Forelimb muscle (tissue), 1 donor: ENCODE measurements around the gene ADK. TPM values are rescaled to one million over a fixed set of nuclear protein-coding genes. Genes with fewer than 3 reads are reported as not detected.
"Not testable (repeated sequence)": the region's sequence is repeated elsewhere in the genome, so short reads cannot be mapped to it uniquely, and the experiment has no call there.

Source experiments
- DNase-seq: peaks from one replicate; pipeline ENCODE4 v3.0.0-alpha.2; 2013; ENCODE audit warnings: low read depth
- polyA plus RNA-seq: library from polyadenylated mRNA; unstranded; fragments of 120-200 nt; gene quantifications from one replicate; pipeline ENCODE4 v1.2.1, GENCODE V29; 2013; ENCODE audit not compliant: insufficient read length

ADK gene
- polyA plus RNA-seq, 1 donor, result 31.0 TPM

DNA sequence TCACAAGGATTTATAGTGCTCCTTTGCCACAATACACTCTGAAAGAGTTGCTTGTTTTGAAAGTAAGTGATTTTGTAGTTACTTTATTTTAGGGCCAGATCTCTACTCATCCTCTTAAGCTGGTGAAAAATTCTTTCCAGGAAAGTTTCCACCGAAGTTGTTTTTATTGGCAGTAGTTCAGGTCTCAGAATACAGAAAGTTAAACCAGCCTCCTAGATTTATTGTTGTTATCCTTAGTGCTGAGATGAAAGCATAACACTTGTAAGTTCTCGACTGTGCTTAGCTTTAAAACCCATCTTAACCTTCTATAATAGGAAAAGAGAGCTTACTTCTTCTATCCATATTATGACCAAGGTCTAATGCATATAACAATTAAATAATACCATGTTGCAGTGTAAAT lies 5.9 kb upstream of the ADK start:
- DNase-seq, result no peak

DNA sequence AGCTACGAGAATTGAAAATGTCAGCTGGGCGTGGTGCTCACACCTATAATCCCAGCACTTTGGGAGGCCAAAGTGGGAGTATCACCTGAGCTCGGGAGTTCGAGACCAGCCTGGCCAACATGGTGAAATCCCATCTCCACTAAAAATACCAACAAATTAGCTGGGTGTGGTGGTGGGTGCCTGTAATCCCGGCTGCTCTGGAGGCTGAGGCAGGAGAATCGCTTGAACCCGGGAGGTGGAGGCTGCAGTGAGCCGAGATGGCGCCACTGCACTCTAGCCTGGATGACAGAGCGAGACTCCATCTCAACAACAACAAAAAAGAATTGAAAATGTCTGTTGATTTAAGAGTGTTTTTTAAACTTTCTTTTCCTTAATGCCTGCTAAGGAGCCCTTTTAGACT lies 4.0 kb upstream of the ADK start:
- not testable (repeated sequence) for DNase-seq

DNA sequence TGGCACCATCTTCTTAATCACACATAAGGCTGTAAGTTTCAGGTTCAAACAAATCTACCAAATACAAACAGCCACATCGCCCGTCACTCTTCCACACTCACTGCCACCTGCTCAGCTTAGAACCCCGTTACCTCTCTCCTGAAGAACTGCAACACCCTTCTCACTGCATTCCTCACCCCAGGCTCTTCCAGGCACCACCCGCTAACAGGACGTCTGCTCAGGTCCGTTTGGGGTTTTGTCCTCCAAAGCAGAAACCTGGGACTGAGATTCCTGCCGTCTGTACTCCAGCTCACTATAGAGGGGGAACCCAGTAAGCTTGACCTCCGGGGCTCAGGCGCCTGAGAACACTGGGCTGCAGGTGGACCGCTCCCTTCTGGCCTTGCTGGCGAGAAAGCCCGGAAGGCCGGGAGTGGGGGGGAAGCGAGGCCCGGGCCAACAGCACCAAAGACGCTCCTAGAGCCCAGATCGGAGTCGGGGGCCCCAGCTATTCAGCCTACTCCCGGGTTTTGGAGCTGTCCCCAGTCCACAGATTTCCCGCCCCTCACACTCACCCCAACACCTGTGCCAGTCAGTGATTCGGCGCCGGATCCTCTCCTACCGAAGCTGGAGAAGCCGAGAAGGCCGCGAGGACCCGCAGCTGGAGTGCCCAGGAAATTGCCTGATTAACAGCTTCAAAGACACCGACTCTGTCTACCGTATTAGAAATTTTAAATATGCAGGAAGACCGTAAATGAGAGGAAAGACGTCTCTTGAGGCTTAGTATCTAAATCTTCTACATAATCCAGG lies 624 bp upstream of the ADK start, which contains the start of gene AP3M1:
TSS of gene AP3M1 (minus strand) at position 625 of the 786 bp plus-strand sequence. CDS start 12,449 bp downstream, outside the sequence.
- peak; percentile 94 for DNase-seq

DNA sequence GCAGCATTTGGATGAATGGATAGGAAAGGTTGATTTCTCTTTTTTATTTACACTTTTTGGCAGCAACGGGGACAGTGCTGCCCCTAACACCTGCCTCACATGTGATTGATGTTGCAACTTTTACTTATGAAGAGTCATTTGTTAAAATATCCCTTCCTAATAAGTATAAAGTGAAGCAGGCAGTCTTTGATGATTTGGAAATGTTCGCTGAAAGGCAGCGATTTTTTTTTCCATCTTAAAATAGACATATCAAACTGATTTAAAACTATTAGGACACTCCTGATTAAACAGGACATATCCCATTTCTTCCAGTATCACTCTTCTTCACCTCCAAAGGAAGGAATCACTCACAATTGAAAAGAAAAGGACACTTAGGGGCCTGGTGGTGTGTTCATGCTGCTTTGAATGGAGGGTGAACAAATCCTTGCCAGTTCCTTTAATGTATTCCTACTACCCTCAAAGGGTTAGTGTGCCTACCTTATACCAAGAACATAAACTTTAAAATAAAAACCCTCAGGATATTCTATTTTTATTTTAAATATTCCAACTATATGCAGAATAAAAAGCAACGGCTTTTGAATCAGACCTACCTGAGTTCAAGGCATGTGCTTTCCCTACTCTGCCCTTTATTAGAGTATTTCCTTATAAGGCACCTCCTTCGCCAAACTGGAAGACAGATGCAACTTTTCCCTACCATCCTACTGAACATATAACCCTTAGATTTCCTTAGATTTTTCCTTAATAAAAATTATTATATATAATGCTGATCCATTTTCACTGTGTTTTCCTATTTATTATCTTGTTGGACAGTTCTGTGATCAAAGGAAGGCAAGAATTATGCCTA lies 1.1 kb downstream of the ADK start:
- DNase-seq, result no peak

DNA sequence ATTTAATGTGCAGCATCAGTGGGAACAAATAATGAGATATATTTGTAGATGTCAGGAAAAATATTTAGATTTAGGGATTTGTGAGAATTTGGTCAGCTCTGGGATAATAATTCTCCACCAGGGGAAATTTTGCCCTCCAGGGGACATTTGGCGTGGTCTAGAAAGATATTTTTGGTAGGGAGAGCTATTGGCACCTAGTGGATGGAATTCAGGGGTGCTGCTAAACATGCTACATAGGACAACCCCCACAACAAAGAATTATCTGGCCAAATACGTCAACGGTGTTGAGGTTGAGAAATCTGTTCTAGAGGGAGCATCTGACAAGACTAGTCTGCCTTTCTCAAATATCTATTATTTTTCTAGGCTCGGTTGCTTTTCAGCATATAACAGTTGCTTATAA lies 2.1 kb downstream of the ADK start:
- DNase-seq, result no peak

DNA sequence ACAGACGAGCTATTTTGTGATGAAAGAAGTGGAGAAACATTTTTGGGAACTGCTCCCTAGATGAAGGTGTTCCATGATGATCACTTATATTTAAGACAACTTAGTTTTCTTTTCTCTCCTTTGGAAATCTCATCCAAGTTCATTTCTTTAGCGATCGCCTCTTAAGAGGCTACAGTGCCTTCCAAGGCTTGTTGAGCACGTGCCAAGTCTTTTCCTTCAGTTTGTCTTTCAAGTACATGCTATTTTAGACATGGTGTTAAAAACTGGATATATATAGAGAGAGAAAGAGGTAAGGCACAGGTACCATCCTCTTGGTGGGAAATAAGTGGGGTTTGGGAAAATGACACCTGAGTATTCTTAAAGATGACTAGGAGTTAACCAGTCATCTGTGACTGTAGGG lies 2.7 kb downstream of the ADK start:
- no peak for DNase-seq

DNA sequence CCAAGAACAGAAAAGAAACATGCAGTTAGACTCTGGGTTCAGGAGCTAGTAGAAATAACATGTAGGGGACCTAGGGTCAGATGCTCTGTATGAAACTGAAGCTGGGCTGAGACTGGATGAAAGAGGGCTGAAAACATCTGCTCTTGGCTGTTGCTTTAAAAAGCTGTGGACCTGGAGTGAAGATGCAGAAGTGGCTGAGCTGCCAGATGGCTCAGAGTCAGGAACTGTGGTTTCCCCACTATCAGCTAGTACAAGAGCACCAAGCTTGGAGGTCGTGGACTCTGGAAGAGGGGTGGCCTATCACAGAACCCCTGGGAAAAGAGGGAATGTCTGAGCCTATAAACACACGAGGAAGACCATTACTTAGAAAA lies 5.9 kb downstream of the ADK start:
- DNase-seq, result no peak

DNA sequence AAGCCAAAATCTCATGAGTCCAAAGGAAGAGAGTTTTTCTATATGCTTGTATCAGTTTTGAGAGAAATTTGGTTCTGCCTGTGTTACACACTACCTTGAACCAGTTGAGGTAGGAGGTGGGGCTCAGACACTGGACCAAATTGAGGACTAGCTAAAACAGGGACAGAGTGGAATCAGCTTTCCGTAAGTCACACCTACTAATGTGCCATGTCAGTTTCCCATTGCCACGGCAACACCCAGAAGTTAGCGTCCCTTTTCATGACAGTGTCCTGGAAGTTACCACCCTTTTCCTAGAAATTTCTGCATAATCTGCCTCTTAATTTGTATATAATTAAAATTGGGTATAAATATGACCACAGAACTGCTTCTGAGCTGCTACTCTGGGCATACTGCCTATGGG lies 9.0 kb downstream of the ADK start:
- no peak for DNase-seq

DNA sequence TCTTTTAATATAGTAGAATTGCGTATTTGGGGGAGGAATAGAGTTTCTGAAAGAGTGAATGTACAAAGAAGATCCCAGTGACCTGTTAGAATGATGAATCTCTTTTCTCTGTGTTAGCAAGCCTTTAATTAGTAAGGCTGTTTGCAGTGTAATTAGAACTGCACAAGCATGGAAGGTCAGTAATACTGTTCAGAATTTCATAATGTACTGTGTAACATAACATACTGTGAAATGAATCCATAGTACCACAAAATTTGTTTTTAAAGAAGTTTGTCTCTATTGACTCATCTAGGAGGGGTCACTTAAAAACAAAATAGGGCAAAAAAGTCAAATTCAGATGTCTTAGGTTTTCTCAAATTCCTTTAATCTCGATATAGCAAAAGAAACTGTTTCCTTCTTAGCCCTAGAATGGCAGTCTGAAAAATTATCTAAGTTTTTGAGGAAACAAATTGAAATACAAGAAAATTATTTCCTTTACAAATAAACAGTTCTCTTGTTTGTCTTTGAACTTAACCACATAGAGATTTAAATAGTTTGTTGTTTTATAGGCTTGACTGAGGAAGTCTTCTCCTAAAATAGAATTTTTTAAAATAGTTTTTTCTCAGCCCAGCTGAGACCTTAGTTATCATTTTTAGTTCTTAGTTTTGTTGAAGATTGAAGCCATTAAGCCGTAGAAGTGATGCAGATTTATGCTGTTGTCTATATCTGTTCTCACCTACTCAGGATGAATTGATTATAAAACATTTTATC lies 12.5 kb downstream of the ADK start:
- no peak for DNase-seq

DNA sequence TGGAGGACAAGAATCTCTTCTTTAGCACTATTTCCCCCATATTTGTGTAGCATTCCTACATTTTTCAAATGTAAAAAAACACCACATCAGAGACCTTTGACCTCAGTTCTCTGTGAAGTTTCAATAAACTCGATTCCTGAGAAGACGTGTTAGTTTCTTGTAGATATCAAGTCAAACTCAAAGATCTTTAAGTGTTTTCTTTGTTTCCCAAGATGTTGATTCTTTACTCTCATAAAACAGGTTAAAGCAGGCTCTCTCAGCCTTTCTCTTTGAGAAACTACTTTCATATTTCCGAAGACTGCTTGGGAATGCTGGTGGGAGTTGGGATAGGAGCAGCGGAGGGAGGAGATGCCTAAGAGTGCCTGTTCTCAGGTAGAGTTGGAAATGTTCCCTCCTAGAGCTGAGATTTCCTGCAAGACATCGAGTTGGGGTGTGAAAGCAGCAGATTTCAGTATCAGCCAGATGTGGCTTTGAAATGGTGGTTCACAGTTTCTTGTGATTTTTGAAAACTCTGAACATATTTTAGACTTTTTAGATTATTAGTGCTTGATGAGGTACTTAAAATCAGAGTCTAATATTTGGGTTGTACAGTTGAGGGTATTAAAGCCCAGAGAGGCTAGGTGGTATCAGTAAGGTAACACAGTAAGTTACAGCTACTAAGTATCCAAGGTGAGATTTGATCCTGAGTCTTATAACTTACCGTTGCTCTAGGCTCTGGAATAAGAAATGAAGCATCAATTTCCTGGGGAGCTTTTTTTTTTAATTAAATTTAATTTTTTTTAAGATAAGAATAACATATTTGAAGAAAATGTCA lies 13.9 kb downstream of the ADK start:
- no peak for DNase-seq

DNA sequence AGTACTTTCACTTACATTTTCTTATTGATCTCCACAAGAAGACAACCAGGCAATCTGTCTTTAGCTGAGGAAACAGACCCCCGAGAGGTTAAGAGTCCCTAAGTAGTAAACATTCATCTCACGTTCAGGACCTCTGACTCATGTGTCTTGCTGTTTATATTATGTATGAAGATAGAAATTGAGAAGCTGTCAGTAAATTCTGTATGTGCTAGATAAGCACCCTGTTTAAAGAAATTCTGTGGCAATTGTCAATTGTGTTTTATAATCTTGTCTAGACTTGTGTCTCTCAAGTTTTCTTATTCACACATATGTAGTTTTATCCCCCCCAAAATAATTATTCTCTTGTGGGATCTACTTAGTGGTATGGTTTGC lies 14.5 kb downstream of the ADK start:
- DNase-seq, result no peak

DNA sequence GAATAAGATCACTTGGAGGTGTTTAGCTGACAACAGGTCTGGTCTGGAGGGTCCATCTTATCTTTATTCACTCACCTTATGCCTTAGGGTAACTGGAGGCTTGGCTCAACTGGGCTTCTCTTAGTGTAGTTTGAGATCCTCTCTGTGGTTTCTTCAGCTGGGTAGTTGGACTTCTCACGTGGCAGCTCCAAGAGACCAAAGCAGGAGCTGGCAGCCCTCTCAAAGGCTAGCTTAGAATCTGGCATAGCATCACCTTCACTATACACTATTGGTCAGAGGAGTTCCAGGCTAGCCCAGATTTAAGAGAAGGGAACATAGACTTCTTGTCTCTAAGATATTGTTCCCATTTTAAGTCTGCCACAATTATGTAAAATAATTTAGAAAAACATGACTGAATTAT lies 16.4 kb downstream of the ADK start:
- DNase-seq, result no peak

DNA sequence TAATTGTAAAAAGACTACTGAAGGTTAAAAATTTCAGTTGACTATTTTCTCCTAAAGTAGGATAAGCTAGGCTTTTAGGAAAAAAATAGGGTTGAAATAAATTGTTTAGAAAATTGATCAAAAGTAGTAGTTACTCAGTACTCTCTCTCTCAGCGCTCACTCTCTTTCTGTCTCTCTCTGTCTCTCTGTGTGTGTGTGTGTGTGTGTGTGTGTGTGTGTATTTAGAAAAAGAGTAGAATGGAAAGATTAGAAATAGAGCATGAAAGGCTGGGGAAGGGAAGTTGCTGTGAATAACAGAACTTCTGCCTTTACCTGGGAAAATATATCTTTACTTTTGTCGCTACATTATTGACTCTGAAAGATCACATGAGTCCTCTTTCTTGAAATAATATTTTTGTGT lies 20.6 kb downstream of the ADK start:
- no peak for DNase-seq

DNA sequence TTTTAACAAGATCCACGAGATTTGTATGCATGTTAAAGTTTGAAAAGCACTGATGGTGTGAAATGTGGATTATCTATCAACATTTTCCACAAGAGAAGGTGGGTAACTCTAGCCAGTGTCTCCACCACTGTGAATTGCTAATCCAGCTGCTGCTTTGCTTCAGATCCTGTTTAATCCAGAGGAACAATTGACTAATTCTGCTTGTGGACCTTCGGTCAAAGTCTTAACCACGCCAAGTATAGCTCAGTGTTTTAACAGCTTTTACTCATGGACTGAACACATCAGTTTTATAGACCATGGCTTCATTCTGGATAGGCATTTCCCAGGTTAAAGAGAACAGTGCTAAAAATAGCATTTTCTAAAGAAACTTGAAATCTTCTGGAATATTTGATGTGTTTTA lies 23.5 kb downstream of the ADK start:
- DNase-seq, result no peak

DNA sequence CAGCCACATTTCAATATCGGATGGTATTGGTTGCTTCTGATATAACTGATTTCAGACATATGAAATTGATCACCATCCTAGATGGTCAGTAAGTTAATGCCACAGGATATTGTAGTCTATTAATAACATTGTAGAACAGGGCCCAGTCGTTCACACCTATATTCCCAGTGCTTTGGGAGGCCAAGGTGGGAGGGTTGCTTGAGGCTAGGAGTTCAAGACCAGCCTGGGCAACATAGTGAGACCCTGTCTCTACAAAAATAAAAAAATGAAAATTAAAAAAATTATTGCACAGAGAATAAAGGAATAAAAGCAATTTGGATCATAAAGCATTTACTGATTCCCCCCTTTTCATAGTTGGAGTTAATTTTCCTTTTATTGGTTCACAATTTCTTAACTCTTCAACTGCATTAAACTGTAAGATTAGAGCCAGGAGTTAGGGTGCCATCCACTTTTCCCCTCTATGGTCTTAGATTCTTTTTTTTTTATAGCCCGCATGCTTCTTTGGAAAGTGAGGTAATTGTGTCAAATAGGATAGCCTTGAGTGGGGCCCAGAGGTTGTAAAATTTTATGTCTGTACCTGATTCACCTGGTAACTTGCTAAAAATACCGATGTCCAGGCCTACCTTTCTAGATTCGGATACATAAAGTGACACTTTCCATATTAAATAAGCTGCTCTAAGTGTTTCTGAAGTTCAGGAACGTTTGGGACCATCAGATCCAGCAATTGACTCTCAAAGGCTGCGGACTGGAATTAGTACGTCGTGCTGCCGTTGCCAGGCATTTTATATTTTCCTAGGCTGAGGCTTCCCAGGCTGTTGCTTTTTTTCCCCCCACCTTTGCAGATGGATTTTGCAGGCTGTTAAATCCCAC lies 24.7 kb downstream of the ADK start:
- no peak for DNase-seq

DNA sequence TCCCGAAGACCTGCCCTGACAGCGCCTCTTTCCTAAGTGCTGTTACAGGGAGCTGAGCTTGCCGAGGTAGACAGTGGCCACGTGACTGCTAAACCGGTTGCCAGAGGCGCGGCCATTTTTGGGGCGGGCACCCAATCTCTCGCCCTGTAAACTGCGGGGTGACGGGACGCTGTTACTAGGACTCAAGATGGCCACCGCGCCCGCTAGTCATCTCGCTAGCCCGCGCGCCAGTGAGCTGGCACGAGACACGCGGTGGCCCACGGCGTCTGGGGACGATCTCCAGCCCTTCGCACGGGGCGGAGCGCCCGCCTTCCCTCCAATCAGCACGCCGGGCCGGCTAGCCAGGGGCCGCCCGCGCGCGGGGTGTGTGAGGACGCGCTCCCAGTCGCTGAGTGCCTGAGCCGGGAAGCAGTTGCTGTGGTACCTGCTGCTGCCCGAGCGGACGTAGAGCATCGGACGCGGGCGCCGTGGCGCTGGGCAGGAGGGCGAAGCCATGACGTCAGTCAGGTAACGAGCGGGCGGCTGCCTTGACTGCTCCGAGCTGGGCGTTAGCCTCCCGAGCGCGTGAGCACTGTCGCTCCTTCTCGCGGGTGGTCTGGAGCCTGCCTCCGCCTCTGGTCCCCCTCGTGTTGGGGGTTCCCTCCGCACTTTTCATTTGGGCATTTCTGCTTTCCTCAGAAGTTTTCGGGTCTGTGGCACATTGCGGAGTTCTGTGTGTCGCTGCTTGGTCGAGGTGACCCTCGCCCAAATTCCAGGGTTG lies 25.5 kb downstream of the ADK start:
- DNase-seq, result no peak

DNA sequence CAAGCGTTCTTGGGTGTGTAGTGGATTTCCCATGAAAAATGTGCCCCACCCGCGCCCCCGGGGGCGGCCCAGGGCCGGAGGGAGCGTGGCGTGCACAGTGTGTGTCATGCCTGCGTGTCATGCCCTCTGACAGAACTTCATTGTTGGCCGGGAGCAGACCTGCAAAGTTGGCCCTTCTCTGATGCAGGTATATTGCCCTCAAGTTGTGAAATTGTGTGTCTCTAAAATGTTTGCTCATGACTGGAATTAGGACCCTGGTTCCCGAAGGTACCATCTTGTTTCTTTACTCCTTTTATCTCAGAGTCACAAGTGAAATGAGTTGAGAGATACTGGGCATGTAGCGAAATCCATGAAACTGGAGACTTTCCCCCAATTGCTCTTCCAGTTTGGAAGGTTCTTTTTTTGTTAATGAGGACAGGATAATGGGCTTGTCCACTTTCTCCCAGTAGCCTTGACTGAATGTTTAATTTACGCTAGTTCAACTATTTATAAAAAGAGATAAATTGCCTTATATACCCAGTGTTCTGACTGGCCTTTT lies 26.2 kb downstream of the ADK start:
- no peak for DNase-seq

DNA sequence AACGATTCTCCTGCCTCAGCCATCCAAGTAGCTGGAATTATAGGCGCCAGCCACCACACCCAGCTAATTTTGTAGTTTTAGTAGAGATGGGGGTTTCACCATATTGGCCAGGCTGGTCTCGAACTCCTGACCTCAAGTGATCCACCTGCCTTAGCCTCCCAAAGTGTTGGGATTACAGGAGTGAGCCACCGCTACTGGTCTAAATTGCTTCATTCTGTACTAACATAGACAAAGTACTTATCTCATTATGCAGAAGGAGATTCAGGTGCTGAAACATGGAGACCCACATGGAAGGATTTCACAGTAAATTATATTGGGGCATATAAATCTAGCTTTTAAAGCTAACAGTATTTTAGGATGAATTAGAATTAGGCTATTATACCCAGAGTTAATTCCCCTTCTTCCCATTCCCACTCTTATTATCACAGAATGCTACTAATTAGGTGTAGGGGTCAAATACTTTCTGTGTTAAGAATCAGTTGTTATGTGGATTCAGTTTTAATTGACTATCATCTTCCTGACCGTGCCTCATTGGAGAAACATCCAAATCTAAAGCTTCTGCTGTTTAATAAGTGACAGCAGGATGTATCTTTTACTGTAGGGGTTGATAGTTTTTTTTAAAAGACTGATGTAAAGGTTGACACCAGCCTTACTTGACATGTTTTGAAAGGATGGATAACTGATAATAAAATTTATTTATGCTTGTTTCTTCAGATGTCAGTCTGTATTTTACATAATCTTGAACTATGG lies 27.2 kb downstream of the ADK start:
- no peak for DNase-seq
